Peyer's patch (tissue), 4 donors: Measurements from ENCODE around the gene KIDINS220.

Experiments
- CTCF ChIP-seq, 6 experiments: fragments of 450-650 bp in 4 of 6; fragments of 200-600 bp in 2 of 6; sonication (generic) in 1 of 6; IDR thresholded peaks; one replicate each; pipeline ENCODE4 v1.5.1; 2017 to 2019; ENCODE audit warnings: antibody characterized with exemption in 6 of 6, mild to moderate bottlenecking in 3 of 6, moderate library complexity in 1 of 6
- POLR2A ChIP-seq, 2 donors: fragments of 450-650 bp; IDR thresholded peaks; one replicate each; pipeline ENCODE4 v1.5.1; 2017; ENCODE audit warnings: antibody characterized with exemption in 2 of 2, mild to moderate bottlenecking in 2 of 2, moderate library complexity in 2 of 2

GRCh38 chr2:8714283-8714682 is 123.1 kb downstream of the KIDINS220 start:
- TF ChIP-seq CTCF (IDR thresholded peaks at IDR 0.05): no peak
- TF ChIP-seq POLR2A (IDR thresholded peaks at IDR 0.05): no peak
